Activated CD8-positive, alpha-beta T cell treated with anti-CD3 and anti-CD28 coated beads, Interleukin-2, amount 10 ng/mL, durations not matched to agents 7 days and 5 days (primary cell): Measurements from ENCODE around the gene LATS2. TPM values are rescaled to one million over a fixed set of nuclear protein-coding genes. Genes with fewer than 3 reads are reported as not detected.

Experiments used
- ATAC-seq: fragments of 150-1000 bp; cut with Tn5 transposase; one replicate; pipeline ENCODE4 v1.10.0; 2021; ENCODE audit warnings: moderate library complexity
- CTCF ChIA-PET: fragments of 350-600 bp; sonication (Branson Sonifier 250); formaldehyde crosslinking; loops from one replicate; lab custom pipeline; 2021; ENCODE audit warnings: antibody characterized with exemption; lab: Charles Lee
- POLR2A ChIA-PET: fragments of 350-600 bp; sonication (Branson Sonifier 250); formaldehyde crosslinking; loops from one replicate; lab custom pipeline; 2021; ENCODE audit warnings: antibody characterized with exemption; lab: Charles Lee
- DNase-seq: peaks from one replicate; pipeline ENCODE4 v3.0.0-alpha.2; 2020
- H3K27ac Mint-ChIP-seq: one replicate; pipeline ENCODE4 v1.8.0; 2021; ENCODE audit warnings: mild to moderate bottlenecking, mixed read lengths
- H3K27me3 Mint-ChIP-seq: one replicate; pipeline ENCODE4 v1.8.0; 2021; ENCODE audit warnings: low read depth, mixed read lengths
- H3K36me3 Mint-ChIP-seq: one replicate; pipeline ENCODE4 v1.8.0; 2021; ENCODE audit warnings: low read depth, mixed read lengths
- H3K4me1 Mint-ChIP-seq: one replicate; pipeline ENCODE4 v1.8.0; 2021; ENCODE audit warnings: low read depth, mixed read lengths
- H3K4me3 Mint-ChIP-seq: one replicate; pipeline ENCODE4 v1.8.0; 2021; ENCODE audit warnings: mild to moderate bottlenecking, mixed read lengths
- H3K9me3 Mint-ChIP-seq: one replicate; pipeline ENCODE4 v1.8.0; 2022; ENCODE audit warnings: mixed read lengths; ENCODE audit not compliant: insufficient read depth
- total RNA-seq, 2 experiments: library from RNA; stranded (reverse); gene quantifications; one replicate each; pipeline ENCODE4 v1.2.3, GENCODE V29; 2021

The LATS2 gene
- total RNA-seq, 2 experiments from 2014 or later, result 3.1 to 4.2 TPM

GRCh38 chr13:21022056-21022979, 39.1 kb downstream of the LATS2 start:
- POLR2A ChIA-PET, result no interaction called here
- H3K27me3 Mint-ChIP-seq, result no peaks in the 10 kb centered on the region

GRCh38 chr13:21020581-21020980, 40.8 kb downstream of the LATS2 start:
- no peak overlapping the region for H3K27ac Mint-ChIP-seq
- no peaks in the 10 kb centered on the region for H3K27me3 Mint-ChIP-seq
- H3K9me3 Mint-ChIP-seq, result no peaks in the 10 kb centered on the region
- peaks cover 16% of the 10 kb centered on the region for H3K4me1 Mint-ChIP-seq
- ChIA-PET POLR2A (no interaction called here), CTCF (no interaction called here)
- DNase-seq (no peak), ATAC-seq (no peak)
- H3K4me3 Mint-ChIP-seq, result no peak overlapping the region
- no peaks in the 10 kb centered on the region for H3K36me3 Mint-ChIP-seq

More at GRCh38 chr13:21022056-21022979, 39.1 kb downstream of the LATS2 start:
- Mint-ChIP-seq H3K36me3 (no peaks in the 10 kb centered on the region), H3K4me3 (no peak overlapping the region), H3K27ac (no peak overlapping the region), H3K4me1 (peaks cover 5% of the 10 kb centered on the region), H3K9me3 (no peaks in the 10 kb centered on the region)
- ATAC-seq, result no peak
- DNase-seq, result no peak
- CTCF ChIA-PET, result no interaction called here

GRCh38 chr13:21020176-21020575, 41.2 kb downstream of the LATS2 start:
- H3K4me1 Mint-ChIP-seq, result peaks cover 16% of the 10 kb centered on the region
- ATAC-seq, result no peak
- no peak overlapping the region for H3K27ac Mint-ChIP-seq
- no peaks in the 10 kb centered on the region for H3K36me3 Mint-ChIP-seq
- H3K4me3 Mint-ChIP-seq, result no peak overlapping the region
- no peak for DNase-seq
- H3K9me3 Mint-ChIP-seq, result no peaks in the 10 kb centered on the region
- CTCF ChIA-PET, result no interaction called here
- H3K27me3 Mint-ChIP-seq, result no peaks in the 10 kb centered on the region
- POLR2A ChIA-PET, result no interaction called here

- ATAC-seq (no peak), DNase-seq (no peak)
- H3K27me3 Mint-ChIP-seq, result no peaks in the 10 kb centered on the region
- no peak overlapping the region for H3K27ac Mint-ChIP-seq
- POLR2A ChIA-PET, result interaction anchor here (0.5 kb wide), 1 partner anchor 132 kb away, joined by 3 read pairs; no protein-coding TSS in a partner anchor
- CTCF ChIA-PET, result no interaction called here
- peaks cover 16% of the 10 kb centered on the region for H3K4me1 Mint-ChIP-seq
- H3K4me3 Mint-ChIP-seq, result no peak overlapping the region
- no peaks in the 10 kb centered on the region for H3K36me3 Mint-ChIP-seq
- no peaks in the 10 kb centered on the region for H3K9me3 Mint-ChIP-seq
Observed at GRCh38 chr13:21018220-21018619, 43.2 kb downstream of the LATS2 start.

- ATAC-seq, result no peak
- ChIA-PET POLR2A (no interaction called here), CTCF (interaction anchor here (1.3 kb wide), 1 partner anchor 72 kb away, joined by 3 read pairs; no protein-coding TSS in a partner anchor)
- Mint-ChIP-seq H3K9me3 (no peaks in the 10 kb centered on the region), H3K36me3 (no peaks in the 10 kb centered on the region), H3K4me3 (no peak overlapping the region), H3K27me3 (no peaks in the 10 kb centered on the region), H3K4me1 (peaks cover 16% of the 10 kb centered on the region), H3K27ac (no peak overlapping the region)
- no peak for DNase-seq
Observed at GRCh38 chr13:21016487-21016886, 44.9 kb downstream of the LATS2 start.

- no peak for DNase-seq
- H3K36me3 Mint-ChIP-seq, result peaks cover 1% of the 10 kb centered on the region
- ChIA-PET CTCF (interaction anchor here (1.3 kb wide), 1 partner anchor 71 kb away, joined by 3 read pairs; no protein-coding TSS in a partner anchor), POLR2A (no interaction called here)
- no peak overlapping the region for H3K4me3 Mint-ChIP-seq
- no peak for ATAC-seq
- no peak overlapping the region for H3K27ac Mint-ChIP-seq
- no peaks in the 10 kb centered on the region for H3K27me3 Mint-ChIP-seq
- H3K9me3 Mint-ChIP-seq, result no peaks in the 10 kb centered on the region
- H3K4me1 Mint-ChIP-seq, result peaks cover 25% of the 10 kb centered on the region
Observed at GRCh38 chr13:21015284-21015683, 46.1 kb downstream of the LATS2 start.

GRCh38 chr13:21014502-21015170, 46.8 kb downstream of the LATS2 start:
- Mint-ChIP-seq H3K4me3 (no peak overlapping the region), H3K4me1 (peaks cover 28% of the 10 kb centered on the region), H3K27ac (no peak overlapping the region), H3K9me3 (no peaks in the 10 kb centered on the region), H3K36me3 (peaks cover 2% of the 10 kb centered on the region), H3K27me3 (no peaks in the 10 kb centered on the region)
- no peak for DNase-seq
- ChIA-PET POLR2A (no interaction called here), CTCF (no interaction called here)
- no peak for ATAC-seq

GRCh38 chr13:21014139-21014501, 47.3 kb downstream of the LATS2 start:
- DNase-seq (no peak), ATAC-seq (no peak)
- ChIA-PET POLR2A (no interaction called here), CTCF (no interaction called here)
- H3K4me3 Mint-ChIP-seq, result no peak overlapping the region
- no peaks in the 10 kb centered on the region for H3K9me3 Mint-ChIP-seq
- H3K4me1 Mint-ChIP-seq, result peaks cover 30% of the 10 kb centered on the region
- H3K36me3 Mint-ChIP-seq, result peaks cover 2% of the 10 kb centered on the region
- no peak overlapping the region for H3K27ac Mint-ChIP-seq
- no peaks in the 10 kb centered on the region for H3K27me3 Mint-ChIP-seq

GRCh38 chr13:21013682-21014038, 47.7 kb downstream of the LATS2 start:
- no peak overlapping the region for H3K27ac Mint-ChIP-seq
- POLR2A ChIA-PET, result no interaction called here
- peaks cover 30% of the 10 kb centered on the region for H3K4me1 Mint-ChIP-seq
- no peak overlapping the region for H3K4me3 Mint-ChIP-seq
- ATAC-seq (no peak), DNase-seq (no peak)
- H3K36me3 Mint-ChIP-seq, result peaks cover 2% of the 10 kb centered on the region
- no peaks in the 10 kb centered on the region for H3K9me3 Mint-ChIP-seq
- CTCF ChIA-PET, result no interaction called here
- no peaks in the 10 kb centered on the region for H3K27me3 Mint-ChIP-seq

GRCh38 chr13:21012841-21013681, 48.3 kb downstream of the LATS2 start:
- CTCF ChIA-PET, result no interaction called here
- Mint-ChIP-seq H3K9me3 (no peaks in the 10 kb centered on the region), H3K4me1 (peaks cover 30% of the 10 kb centered on the region), H3K4me3 (no peak overlapping the region), H3K36me3 (peaks cover 2% of the 10 kb centered on the region), H3K27ac (no peak overlapping the region), H3K27me3 (no peaks in the 10 kb centered on the region)
- DNase-seq, result no peak
- POLR2A ChIA-PET, result no interaction called here
- ATAC-seq, result no peak

- Mint-ChIP-seq H3K4me3 (no peak overlapping the region), H3K27ac (no peak overlapping the region), H3K36me3 (peaks cover 2% of the 10 kb centered on the region), H3K9me3 (no peaks in the 10 kb centered on the region), H3K4me1 (peaks cover 23% of the 10 kb centered on the region), H3K27me3 (no peaks in the 10 kb centered on the region)
- POLR2A ChIA-PET, result no interaction called here
- CTCF ChIA-PET, result no interaction called here
- ATAC-seq (no peak), DNase-seq (no peak)
Observed at GRCh38 chr13:21012211-21012610, 49.2 kb downstream of the LATS2 start.
